Ovary (tissue), 9 donors: ENCODE results near the gene XXYLT1. TPM values are rescaled to one million over a fixed set of nuclear protein-coding genes. Genes with fewer than 3 reads are reported as not detected.

Source experiments
- DNase-seq, 5 donors: peaks; one replicate each; pipeline ENCODE4 v3.0.0-alpha.2; 2019 to 2020
- H3K27ac ChIP-seq, 2 donors: fragments of 200-600 bp; one replicate each; pipeline versions ENCODE4 v1.5.1 to v1.8.0; 2019 to 2022
- H3K27me3 ChIP-seq: fragments of 200-600 bp; one replicate; pipeline ENCODE4 v1.8.0; 2022
- H3K36me3 ChIP-seq: fragments of 200-600 bp; sonication (generic); one replicate; pipeline ENCODE4 v1.5.1; 2019
- H3K4me1 ChIP-seq: one replicate; pipeline ENCODE4 v1.8.1; 2013; ENCODE audit warnings: mild to moderate bottlenecking, moderate library complexity; ENCODE audit not compliant: insufficient read depth
- H3K4me3 ChIP-seq: fragments of 200-600 bp; sonication (generic); one replicate; pipeline ENCODE4 v1.5.1; 2017
- H3K9me3 ChIP-seq, 2 donors: fragments of 200-600 bp in 1 of 2; sonication (generic) in 1 of 2; one replicate each; pipeline versions ENCODE4 v1.5.1 to v1.8.1; 2013 to 2019; ENCODE audit warnings: mild to moderate bottlenecking in 1 of 2, moderate library complexity in 1 of 2
- CTCF ChIP-seq, 3 donors: fragments of 450-650 bp in 2 of 3; fragments of 200-600 bp in 1 of 3; IDR thresholded peaks; one replicate each; pipeline versions ENCODE4 v1.5.1 to v1.8.0; 2016 to 2022; ENCODE audit warnings: antibody characterized with exemption in 3 of 3, mild to moderate bottlenecking in 1 of 3
- EP300 ChIP-seq: sonication (generic); formaldehyde crosslinking; IDR thresholded peaks from one replicate; pipeline ENCODE4 v1.6.1; 2017; ENCODE audit warnings: antibody characterized with exemption
- POLR2A ChIP-seq: fragments of 450-650 bp; IDR thresholded peaks from one replicate; pipeline ENCODE4 v1.6.1; 2017; ENCODE audit warnings: antibody characterized with exemption, mild to moderate bottlenecking, moderate library complexity
- WGBS, 3 donors: extraction: QIAGEN DNeasy Blood & Tissue Kit in 1 of 3; methylation state at CpG; one replicate each; pipeline versions ENCODE4 v1.1.5 to v1.1.7; 2013 to 2017; 5-methylcytosine and 5-hydroxymethylcytosine counted together
- intact Hi-C, 4 donors: fragments of 100-400 bp; cut with DNase I; formaldehyde crosslinking; loops; one replicate each; pipeline versions ENCODE4 v1.11.0 to v1.15.1; 2022 to 2023
- polyA plus RNA-seq, 2 donors: library from polyadenylated mRNA; stranded (reverse); fragments of 200-250 nt in 1 of 2; fragments of 350-450 nt in 1 of 2; fragmentation: Illumina TruSeq in 1 of 2; extraction: RNeasy Lipid Tissue Mini Kit (QIAGEN cat#74804) in 1 of 2; gene quantifications; one replicate each; pipeline ENCODE4 v1.2.3, GENCODE V29; 2013 to 2014
- total RNA-seq, 7 donors: library from RNA; depleted of rRNA in 2 of 7; stranded (reverse); fragments of >200 nt in 2 of 7; fragmentation: NEBNext Ultra II Directional in 3 of 7; extraction: Animal tissue kit (Norgen Biotek cat#: 25700) in 3 of 7; gene quantifications; one replicate each; pipeline versions ENCODE4 v1.1.0 to v1.2.4, GENCODE V29; 2016 to 2023
- donor health status: DM: no; HTN: no; CAD: no; lungs with moderate emphysema.
- donor health status: DM: no; HTN: no; CAD: no.
- donor health status: Bipolar disorder and iron deficiency.
- donor health status: DM: yes; HTN: yes; CAD: no.
- donor health status: DM: no; HTN: no; CAD: no.
- donor health status: DM: yes; HTN: yes; CAD: no.

XXYLT1 gene
- total and polyA plus RNA-seq, 9 donors, result 5.6 to 13.6 (median 10.2) TPM

DNA sequence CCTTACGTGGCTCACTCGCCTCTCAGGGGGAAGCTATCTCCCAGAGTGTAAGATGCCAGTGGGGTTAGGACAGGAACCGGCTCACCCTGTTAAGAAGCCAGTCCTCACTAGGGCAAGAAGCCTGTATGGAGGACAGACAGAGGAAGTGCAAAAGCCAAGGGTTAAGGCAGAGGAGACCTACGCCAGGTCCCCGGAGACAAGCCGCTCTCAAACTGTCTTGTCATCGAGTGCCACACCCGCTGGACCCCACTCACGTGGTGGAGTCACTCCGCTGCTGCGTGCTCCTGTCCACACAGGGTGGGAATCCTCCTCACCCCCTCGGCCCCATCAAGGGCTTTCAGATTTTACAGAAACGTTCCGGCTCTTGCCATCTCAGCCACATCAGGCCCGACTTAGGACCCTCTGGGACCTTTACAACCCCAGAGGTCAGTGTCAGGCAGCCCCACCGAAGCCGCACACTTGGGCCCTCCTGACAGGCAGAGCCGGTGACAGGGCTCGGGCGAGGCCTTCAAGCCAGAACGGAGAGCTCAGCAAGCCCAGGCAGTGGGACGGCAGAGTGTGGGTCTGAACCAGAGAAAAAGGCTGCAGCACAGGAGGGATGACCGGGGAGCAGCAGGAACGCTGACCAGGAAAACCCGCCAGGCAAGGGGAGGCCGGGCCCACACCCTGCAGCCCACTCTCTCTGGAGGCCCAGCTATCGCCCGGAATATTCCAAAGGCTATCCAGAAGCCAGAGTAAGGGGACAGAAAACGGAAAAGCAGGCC is 61.7 kb downstream of the XXYLT1 start:
- intact Hi-C loops, result loop anchor here in 1 of 4 donors (10.0 kb wide), 1 partner anchor 54 kb away; no protein-coding TSS in a partner anchor
- TF ChIP-seq POLR2A (no peak), CTCF (IDR thresholded peaks at IDR 0.05) (no peak), EP300 (no peak)
- WGBS, 3 donors, result 52 to 57% (median 57%) methylated on average over 29 of the region's 29 CpGs
- H3K9me3 ChIP-seq, result no peaks in the 10 kb centered on the region
- H3K36me3 ChIP-seq, result no peaks in the 10 kb centered on the region
- peaks cover 34% of the 10 kb centered on the region for H3K4me1 ChIP-seq
- peak; percentile 34 to 52 (median 47) for DNase-seq
- H3K4me3 ChIP-seq, result no peak overlapping the region
- peak overlapping the region; percentile 72 to 86 for H3K27ac ChIP-seq
- no peaks in the 10 kb centered on the region for H3K27me3 ChIP-seq

DNA sequence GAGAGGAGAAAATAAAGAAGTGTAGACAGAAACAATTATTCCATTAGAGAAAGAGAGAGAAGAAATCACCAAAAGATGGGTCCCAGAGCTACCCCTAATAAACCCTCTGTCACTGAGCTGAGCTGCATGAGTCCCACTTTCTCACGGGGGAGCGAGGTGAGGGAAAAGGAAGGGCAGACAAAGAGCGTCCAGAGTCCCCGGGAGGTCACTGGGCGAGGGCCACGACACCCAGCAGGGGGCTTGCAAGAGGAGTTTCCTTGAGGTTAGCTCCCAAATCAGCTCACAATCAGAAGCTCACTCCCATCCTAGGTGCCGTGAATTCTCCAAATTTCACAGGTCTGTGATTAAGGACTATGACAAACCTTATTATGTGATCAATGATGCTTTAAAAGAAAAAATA is 62.3 kb downstream of the XXYLT1 start:
- intact Hi-C loops, result loop anchor here in 1 of 4 donors (10.0 kb wide), 1 partner anchor 54 kb away; no protein-coding TSS in a partner anchor
- H3K9me3 ChIP-seq, result no peaks in the 10 kb centered on the region
- no peaks in the 10 kb centered on the region for H3K36me3 ChIP-seq
- no peak overlapping the region for H3K4me3 ChIP-seq
- H3K27me3 ChIP-seq, result no peaks in the 10 kb centered on the region
- peak overlapping the region; percentile 72 to 86 for H3K27ac ChIP-seq
- WGBS, 3 donors, result 82 to 89% (median 87%) methylated on average over 7 of the region's 7 CpGs
- TF ChIP-seq POLR2A, result no peak
- no peak for TF ChIP-seq CTCF (IDR thresholded peaks at IDR 0.05)
- no peak for TF ChIP-seq EP300
- H3K4me1 ChIP-seq, result peaks cover 34% of the 10 kb centered on the region
- no peak for DNase-seq

- DNase-seq, result peak in 1 of 5 donors; percentile 33
- Histone ChIP-seq H3K9me3 (no peaks in the 10 kb centered on the region), H3K4me3 (no peak overlapping the region), H3K27ac (peak overlapping the region; percentile 16 to 86), H3K4me1 (peaks cover 34% of the 10 kb centered on the region), H3K27me3 (no peaks in the 10 kb centered on the region), H3K36me3 (no peaks in the 10 kb centered on the region)
- TF ChIP-seq EP300 (no peak), CTCF (IDR thresholded peaks at IDR 0.05) (no peak), POLR2A (no peak)
- 66 to 83% (median 79%) methylated on average over 9 of the region's 9 CpGs for WGBS, 3 donors
- intact Hi-C loops, result loop anchor here in 1 of 4 donors (10.0 kb wide), 1 partner anchor 53 kb away; no protein-coding TSS in a partner anchor
Observed at GRCh38 chr3:195208183-195208582, 62.8 kb downstream of the XXYLT1 start.

DNA sequence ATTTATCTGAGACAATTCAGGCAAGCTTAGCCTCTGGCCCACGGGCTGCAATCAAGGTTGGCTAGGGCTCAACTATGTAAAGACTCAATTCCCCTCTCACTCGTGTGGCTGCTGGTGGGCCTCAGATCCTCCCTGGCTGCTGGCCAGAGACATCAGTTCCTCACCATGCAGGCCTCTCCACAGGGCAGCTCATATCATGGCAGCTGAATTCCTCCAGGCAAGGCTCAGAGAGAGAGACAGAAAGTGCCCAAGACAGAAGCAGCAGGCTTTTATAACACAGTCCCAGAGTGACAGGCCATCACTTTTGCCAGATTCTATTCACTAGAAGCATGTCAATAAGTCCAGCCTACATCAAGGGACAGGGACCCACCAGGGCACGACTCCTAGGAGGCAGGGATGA is 63.2 kb downstream of the XXYLT1 start:
- peak in 1 of 5 donors; percentile 45 for DNase-seq
- Histone ChIP-seq H3K27me3 (no peaks in the 10 kb centered on the region), H3K4me3 (no peak overlapping the region), H3K36me3 (no peaks in the 10 kb centered on the region), H3K4me1 (peaks cover 34% of the 10 kb centered on the region), H3K27ac (no peak overlapping the region), H3K9me3 (no peaks in the 10 kb centered on the region)
- intact Hi-C loops, result loop anchor here in 1 of 4 donors (10.0 kb wide), 1 partner anchor 53 kb away; no protein-coding TSS in a partner anchor
- 44 to 52% (median 48%) methylated on average over 3 of the region's 3 CpGs for WGBS, 3 donors
- TF ChIP-seq POLR2A (no peak), CTCF (IDR thresholded peaks at IDR 0.05) (no peak), EP300 (no peak)
